Keratinocyte (primary cell): ENCODE data around the gene RHOU. TPM values are rescaled to one million over a fixed set of nuclear protein-coding genes. Genes with fewer than 3 reads are reported as not detected.

Experiments
- DNase-seq: peaks from one replicate; pipeline ENCODE4 v3.0.0-alpha.2; 2011; ENCODE audit warnings: low read depth, missing footprints, low spot score
- FAIRE-seq: peaks from 2 replicates; lab custom pipeline; 2011; peaks lifted over from hg19 to GRCh38; lab: Jason Lieb, UNC
- H2AFZ ChIP-seq: 2 replicates; pipeline ENCODE4 v1.6.0; 2012; ENCODE audit warnings: low read length, control low read depth, inconsistent platforms; ENCODE audit not compliant: control insufficient read depth
- H3K27ac ChIP-seq: 2 replicates; pipeline ENCODE4 v1.5.1; 2011; ENCODE audit warnings: low read length; ENCODE audit not compliant: control insufficient read depth, insufficient read depth
- H3K27me3 ChIP-seq: 3 replicates; pipeline ENCODE4 v1.6.0; 2011; ENCODE audit warnings: low read length; ENCODE audit not compliant: control insufficient read depth, insufficient read depth; ENCODE audit errors: extremely low read depth
- H3K36me3 ChIP-seq, 2 experiments: 2 replicates in 1 of 2; 3 replicates in 1 of 2; pipeline ENCODE4 v1.5.1; 2011; ENCODE audit warnings: low read length in 2 of 2, mild to moderate bottlenecking in 1 of 2; ENCODE audit not compliant: control insufficient read depth in 2 of 2, insufficient read depth in 2 of 2; ENCODE audit errors: extremely low read depth in 1 of 2
- H3K4me1 ChIP-seq: 3 replicates; pipeline ENCODE4 v1.5.1; 2011; ENCODE audit warnings: low read length; ENCODE audit not compliant: control insufficient read depth, insufficient read depth; ENCODE audit errors: extremely low read depth
- H3K4me2 ChIP-seq: 3 replicates; pipeline ENCODE4 v1.6.0; 2011; ENCODE audit warnings: low read depth, low read length; ENCODE audit not compliant: control insufficient read depth, insufficient read depth; ENCODE audit errors: extremely low read depth
- H3K4me3 ChIP-seq, 3 experiments: fragments of 200-600 bp in 1 of 3; sonication (generic) in 1 of 3; 2 replicates in 2 of 3; 3 replicates in 1 of 3; pipeline ENCODE4 v1.5.1; 2011 to 2016; ENCODE audit warnings: low read length in 3 of 3, mild to moderate bottlenecking in 3 of 3, control low read depth in 2 of 3, inconsistent platforms in 1 of 3, low read depth in 1 of 3, mixed read lengths in 1 of 3, mixed run types in 1 of 3, moderate library complexity in 1 of 3; ENCODE audit not compliant: control insufficient read depth in 2 of 3, insufficient read depth in 2 of 3; ENCODE audit errors: extremely low read depth in 1 of 3
- H3K79me2 ChIP-seq: 2 replicates; pipeline ENCODE4 v1.6.0; 2012; ENCODE audit warnings: low read length; ENCODE audit not compliant: control insufficient read depth, insufficient read depth
- H3K9ac ChIP-seq: 3 replicates; pipeline ENCODE4 v1.6.0; 2011; ENCODE audit warnings: low read length; ENCODE audit not compliant: control insufficient read depth, insufficient read depth; ENCODE audit errors: extremely low read depth
- H3K9me1 ChIP-seq: 3 replicates; pipeline ENCODE4 v1.6.0; 2011; ENCODE audit warnings: low read length; ENCODE audit not compliant: control insufficient read depth, insufficient read depth; ENCODE audit errors: extremely low read depth
- H3K9me3 ChIP-seq: 2 replicates; pipeline ENCODE4 v1.5.1; 2012; ENCODE audit warnings: low read depth, low read length; ENCODE audit not compliant: control insufficient read depth
- H4K20me1 ChIP-seq: 3 replicates; pipeline ENCODE4 v1.6.0; 2011; ENCODE audit warnings: low read length; ENCODE audit not compliant: control insufficient read depth, insufficient read depth; ENCODE audit errors: extremely low read depth
- CTCF ChIP-seq, 3 experiments: IDR thresholded peaks in 1 of 3; conservative IDR thresholded peaks in 1 of 3; optimal IDR thresholded peaks in 1 of 3; 2 replicates in 2 of 3; 3 replicates in 1 of 3; pipeline versions ENCODE3 to v1.5.1; 2011; ENCODE audit warnings: low read length in 3 of 3, mild to moderate bottlenecking in 3 of 3, moderate library complexity in 2 of 3, control low read depth in 1 of 3, inconsistent platforms in 1 of 3; ENCODE audit not compliant: insufficient read depth in 2 of 3; ENCODE audit errors: extremely low read depth in 1 of 3
- EZH2 ChIP-seq: IDR thresholded peaks from one replicate; pipeline ENCODE4 v1.6.1; 2012; ENCODE audit warnings: inconsistent platforms, mild to moderate bottlenecking, low read length, moderate library complexity
- dilution Hi-C: fragments of 300-500 bp; cut with MboI; formaldehyde crosslinking; loops from one replicate; pipeline ENCODE4 v1.7.0; 2020; ENCODE audit warnings: low sequenced_read_pairs; ENCODE audit not compliant: extremely low pct_ligation_motif_present
- polyA plus RNA-seq, 5 experiments: library from polyadenylated mRNA; depleted of rRNA in 3 of 5; stranded (reverse) in 3 of 5; stranded (forward) in 1 of 5; unstranded in 1 of 5; fragments of >200 nt; gene quantifications; 1 replicate in 1 of 5; 2 replicates in 3 of 5; 3 replicates in 1 of 5; pipeline versions ENCODE4 v1.2.1 to v1.2.3, GENCODE V29; 2011 to 2012; ENCODE audit warnings: missing spikeins in 2 of 5, low read depth in 1 of 5, low replicate concordance in 1 of 5

The RHOU gene
- polyA plus RNA-seq, 1 donor (not counting 4 experiments of a cell fraction or from before 2014, with no cell fraction given): 0.29 TPM

GRCh38 chr1:228777236-228777635 lies 42.0 kb downstream of the RHOU start:
- H3K79me2 ChIP-seq: no peaks in the 10 kb centered on the region
- no peaks in the 10 kb centered on the region for H3K9me3 ChIP-seq
- DNase-seq: no peak
- H3K36me3 ChIP-seq: no peaks in the 10 kb centered on the region
- no peak overlapping the region for H3K4me3 ChIP-seq
- no peak for FAIRE-seq
- no peak overlapping the region for H3K4me2 ChIP-seq
- H4K20me1 ChIP-seq: no peaks in the 10 kb centered on the region
- H3K9ac ChIP-seq: no peak overlapping the region
- TF ChIP-seq EZH2 (no peak), CTCF (optimal IDR thresholded peaks at IDR 0.05 in 1 of 3, IDR thresholded peaks at IDR 0.05 in 1 of 3, conservative IDR thresholded peaks at IDR 0.05 in 1 of 3; ENCODE audit: extremely low read depth in 1 of 3, insufficient read depth in 2 of 3, low read length in 3 of 3) (no peak)
- dilution Hi-C loops: no loop called here
- no peaks in the 10 kb centered on the region for H3K4me1 ChIP-seq
- no peak overlapping the region for H3K27ac ChIP-seq
- H2AFZ ChIP-seq: no peak overlapping the region
- no peaks in the 10 kb centered on the region for H3K9me1 ChIP-seq
- no peaks in the 10 kb centered on the region for H3K27me3 ChIP-seq

- no peaks in the 10 kb centered on the region for H3K27me3 ChIP-seq
- no peak overlapping the region for H3K27ac ChIP-seq
- H3K9ac ChIP-seq: no peak overlapping the region
- no peaks in the 10 kb centered on the region for H4K20me1 ChIP-seq
- no peaks in the 10 kb centered on the region for H3K9me3 ChIP-seq
- H3K36me3 ChIP-seq: no peaks in the 10 kb centered on the region
- H2AFZ ChIP-seq: no peak overlapping the region
- no peaks in the 10 kb centered on the region for H3K9me1 ChIP-seq
- no peak overlapping the region for H3K4me3 ChIP-seq
- DNase-seq: no peak
- FAIRE-seq: no peak
- H3K4me2 ChIP-seq: no peak overlapping the region
- dilution Hi-C loops: no loop called here
- TF ChIP-seq EZH2: no peak
- TF ChIP-seq CTCF (optimal IDR thresholded peaks at IDR 0.05 in 1 of 3, IDR thresholded peaks at IDR 0.05 in 1 of 3, conservative IDR thresholded peaks at IDR 0.05 in 1 of 3; ENCODE audit: extremely low read depth in 1 of 3, insufficient read depth in 2 of 3, low read length in 3 of 3): no peak
- H3K4me1 ChIP-seq: no peaks in the 10 kb centered on the region
- no peaks in the 10 kb centered on the region for H3K79me2 ChIP-seq
Measured at GRCh38 chr1:228778026-228778425, 42.7 kb downstream of the RHOU start.
